HG03025 (cell line): ENCODE results near the gene DCAF6.
"Not testable (repeated sequence)": the region's sequence is repeated elsewhere in the genome, so short reads cannot be mapped to it uniquely, and the experiment has no call there.

ENCODE experiments used
- ATAC-seq: cut with Tn5 transposase; IDR thresholded peaks from one replicate; pipeline ENCODE4 v1.9.1; 2021; ENCODE audit warnings: mild to moderate bottlenecking, moderate library complexity; ENCODE audit not compliant: unreplicated experiment, low FRiP score

The DCAF6 gene

GRCh38 chr1:167923324-167924056, 13.0 kb upstream of the DCAF6 start:
- no peak for ATAC-seq

- no peak for ATAC-seq
Measured at GRCh38 chr1:167924102-167924501, 12.4 kb upstream of the DCAF6 start.

- ATAC-seq: no peak
Measured at GRCh38 chr1:167924543-167925231, 11.8 kb upstream of the DCAF6 start.

GRCh38 chr1:167926486-167926997, 9.9 kb upstream of the DCAF6 start:
- ATAC-seq: no peak

- no peak for ATAC-seq
Measured at GRCh38 chr1:167927046-167927754, 9.3 kb upstream of the DCAF6 start.

- ATAC-seq: no peak
Measured at GRCh38 chr1:167928457-167928852, 8.0 kb upstream of the DCAF6 start.

GRCh38 chr1:167928919-167929318, 7.6 kb upstream of the DCAF6 start:
- ATAC-seq: not testable (repeated sequence)

- no peak for ATAC-seq
Measured at GRCh38 chr1:167929725-167930124, 6.8 kb upstream of the DCAF6 start.

GRCh38 chr1:167933788-167934187, 2.7 kb upstream of the DCAF6 start:
- ATAC-seq: no peak

- no peak for ATAC-seq
Measured at GRCh38 chr1:167934426-167935215, 1.9 kb upstream of the DCAF6 start.

- ATAC-seq: peak; percentile 12
Measured at GRCh38 chr1:167935216-167936067, 1.0 kb upstream of the DCAF6 start.

- peak; percentile 8 for ATAC-seq
Measured at GRCh38 chr1:167936930-167937708, 636 bp downstream of the DCAF6 start, which contains the start of gene MPC2. Gene MPC2 (minus strand): TSS chr1:167937072. CDS start chr1:167935841, 1,231 bp downstream.

GRCh38 chr1:167937709-167938010, 1.2 kb downstream of the DCAF6 start:
- ATAC-seq: no peak

- no peak for ATAC-seq
Measured at GRCh38 chr1:167938080-167938636, 1.7 kb downstream of the DCAF6 start.

- ATAC-seq: no peak
Measured at GRCh38 chr1:167940264-167940663, 3.8 kb downstream of the DCAF6 start.

- ATAC-seq: no peak
Measured at GRCh38 chr1:167943541-167943940, 7.1 kb downstream of the DCAF6 start.

- no peak for ATAC-seq
Measured at GRCh38 chr1:167947733-167948132, 11.2 kb downstream of the DCAF6 start.

GRCh38 chr1:167949785-167950184, 13.3 kb downstream of the DCAF6 start:
- no peak for ATAC-seq

- no peak for ATAC-seq
Measured at GRCh38 chr1:167950569-167950968, 14.1 kb downstream of the DCAF6 start.
